K562 (cell line): ENCODE data around the gene STAB2. TPM values are rescaled to one million over a fixed set of nuclear protein-coding genes. Genes with fewer than 3 reads are reported as not detected.

ENCODE experiments used
- ATAC-seq: fragments of 200-7000 bp; cut with Tn5 transposase; 3 replicates; pipeline ENCODE4 v1.9.1; 2020; ENCODE audit warnings: moderate library complexity
- BruUV-seq: library from RNA; stranded (reverse); fragments of 400-500 nt; replicated peaks from 2 replicates; lab custom pipeline; 2021; lab: Mats Ljungman, UMichigan
- CTCF ChIA-PET: fragments of 300-600 bp; formaldehyde crosslinking; extraction: SDS; loops from one replicate; lab custom pipeline; 2021; ENCODE audit warnings: low intra/inter-chr PET ratio; lab: Yijun Ruan, JAX
- POLR2A ChIA-PET: fragments of 300-600, 350-650 bp; sonication (Branson Sonifier 250); formaldehyde crosslinking; extraction: SDS; loops from one replicate; lab custom pipeline; 2021; ENCODE audit warnings: antibody characterized with exemption, inconsistent platforms; lab: Yijun Ruan, JAX
- DNase-seq, 4 experiments: peaks; one replicate each; pipeline versions ENCODE4 v3.0.0 to v3.0.0-alpha.2; 2011 to 2018; ENCODE audit warnings: low spot score in 3 of 4, mixed read lengths in 3 of 4; ENCODE audit errors: extremely low read depth in 1 of 4
- FAIRE-seq: peaks from 2 replicates; lab custom pipeline; 2011; peaks lifted over from hg19 to GRCh38; lab: Jason Lieb, UNC
- H2AFZ ChIP-seq: 2 replicates; pipeline ENCODE4 v1.6.0; 2011; ENCODE audit warnings: low read depth, low read length, control low read depth, inconsistent platforms
- H3K27ac ChIP-seq: fragments of 200-600 bp; 3 replicates; pipeline ENCODE4 v1.8.0; 2011; ENCODE audit warnings: low read depth, mild to moderate bottlenecking, control low read depth, inconsistent platforms, low read length, moderate library complexity, mixed read lengths; ENCODE audit errors: extremely low read depth
- H3K27me3 ChIP-seq, 2 experiments: fragments of 300-600 bp in 1 of 2; 2 replicates in 1 of 2; 3 replicates in 1 of 2; pipeline versions ENCODE4 v1.6.0 to v1.8.0; 2011; ENCODE audit warnings: inconsistent platforms in 2 of 2, low read length in 2 of 2, mild to moderate bottlenecking in 1 of 2, mixed read lengths in 1 of 2, moderate library complexity in 1 of 2; ENCODE audit not compliant: control insufficient read depth in 2 of 2, insufficient read depth in 2 of 2
- H3K36me3 ChIP-seq: fragments of 300-600 bp; 3 replicates; pipeline ENCODE4 v1.8.0; 2011; ENCODE audit warnings: mild to moderate bottlenecking, low read length, inconsistent platforms; ENCODE audit not compliant: control insufficient read depth, insufficient read depth
- H3K4me1 ChIP-seq, 2 experiments: fragments of 200-600 bp in 1 of 2; replicated peaks in 1 of 2; 2 replicates in 1 of 2; 3 replicates in 1 of 2; pipeline versions ENCODE4 v1.5.1 to v1.8.0; 2011; ENCODE audit warnings: inconsistent platforms in 2 of 2, low read length in 2 of 2, mild to moderate bottlenecking in 1 of 2, mixed read lengths in 1 of 2, moderate library complexity in 1 of 2; ENCODE audit not compliant: control insufficient read depth in 2 of 2, insufficient read depth in 2 of 2
- H3K4me2 ChIP-seq: 2 replicates; pipeline ENCODE4 v1.6.1; 2011; ENCODE audit warnings: low read length, control low read depth, inconsistent platforms, mixed read lengths; ENCODE audit not compliant: insufficient read depth
- H3K4me3 ChIP-seq: fragments of 200-600 bp; sonication (generic), shearing (Covaris generic); 2 replicates; pipeline ENCODE4 v1.5.1; 2016; ENCODE audit warnings: control low read depth, inconsistent platforms
- H3K79me2 ChIP-seq: fragments of 200-600 bp; 3 replicates; pipeline ENCODE4 v1.8.0; 2011; ENCODE audit warnings: low read length, inconsistent platforms; ENCODE audit not compliant: control insufficient read depth, insufficient read depth
- H3K9ac ChIP-seq, 2 experiments: 2 replicates each; pipeline versions ENCODE4 v1.6.0 to v1.6.1; 2011; ENCODE audit warnings: low read depth in 2 of 2, low read length in 2 of 2, control low read depth in 1 of 2, inconsistent platforms in 1 of 2, mild to moderate bottlenecking in 1 of 2, mixed read lengths in 1 of 2; ENCODE audit not compliant: insufficient read depth in 1 of 2
- H3K9me1 ChIP-seq: one replicate; pipeline ENCODE4 v1.6.0; 2011; ENCODE audit warnings: inconsistent platforms, mild to moderate bottlenecking, low read length, moderate library complexity; ENCODE audit not compliant: control insufficient read depth, insufficient read depth
- H3K9me3 ChIP-seq: replicated peaks from 2 replicates; pipeline ENCODE4 v1.5.1; 2011; ENCODE audit warnings: low read depth, low read length, inconsistent platforms; ENCODE audit not compliant: control insufficient read depth, insufficient read depth
- H4K20me1 ChIP-seq: replicated peaks from 2 replicates; pipeline ENCODE4 v1.6.1; 2011; ENCODE audit warnings: low read length, inconsistent platforms, mixed read lengths; ENCODE audit not compliant: control insufficient read depth, insufficient read depth
- DEAF1 ChIP-seq: fragments of 450-650 bp; formaldehyde crosslinking; IDR thresholded peaks from 2 replicates; pipeline ENCODE4 v1.4.0; 2020; ENCODE audit warnings: mild to moderate bottlenecking, moderate library complexity
- ELF2 ChIP-seq: fragments of 250-450 bp; sonication (Bioruptor Pico); IDR thresholded peaks from 2 replicates; pipeline ENCODE4 v1.5.0; 2021; ENCODE audit warnings: mild to moderate bottlenecking
- KAT8 ChIP-seq: fragments of 450-650 bp; IDR thresholded peaks from 2 replicates; pipeline ENCODE4 v1.6.1; 2016; ENCODE audit warnings: low read depth, mild to moderate bottlenecking
- MNT ChIP-seq, 2 experiments: fragments of 450-650 bp; conservative IDR thresholded peaks; 2 replicates each; pipeline ENCODE4 v1.6.1; 2017; ENCODE audit warnings: mild to moderate bottlenecking in 2 of 2, moderate library complexity in 2 of 2
- RAD21 ChIP-seq, 2 experiments: fragments of 250-450 bp in 1 of 2; fragments of 450-650 bp in 1 of 2; sonication (Bioruptor Pico) in 1 of 2; formaldehyde crosslinking in 1 of 2; IDR thresholded peaks in 1 of 2; conservative IDR thresholded peaks in 1 of 2; 2 replicates each; pipeline versions ENCODE4 v1.4.0 to v1.8.0; 2020 to 2022; ENCODE audit warnings: mild to moderate bottlenecking in 2 of 2, moderate library complexity in 1 of 2
- REST ChIP-seq, 2 experiments: fragments of 450-650 bp; formaldehyde crosslinking in 1 of 2; IDR thresholded peaks; 2 replicates each; pipeline versions ENCODE4 v1.4.0 to v1.6.1; 2014 to 2020; ENCODE audit warnings: mild to moderate bottlenecking in 2 of 2, borderline replicate concordance in 1 of 2, low read depth in 1 of 2
- RUNX1 ChIP-seq: sonication (generic); IDR thresholded peaks from 2 replicates; pipeline ENCODE4 v1.6.1; 2016; ENCODE audit warnings: antibody characterized with exemption, low read depth
- WGBS: fragments of 100-300 bp; shearing (Covaris generic); methylation state at CpG from one replicate; pipeline ENCODE4 v1.1.6; 2016; ENCODE audit warnings: low coverage, mixed read lengths; ENCODE audit not compliant: insufficient coverage; ENCODE audit errors: missing lambda C conversion rate; 5-methylcytosine and 5-hydroxymethylcytosine counted together
- in situ Hi-C: fragments of 300-500 bp; cut with MboI; formaldehyde crosslinking; loops from 4 replicates; pipeline ENCODE4 v1.15.0; 2018; ENCODE audit warnings: inconsistent platforms, mixed read lengths
- intact Hi-C: fragments of 100-400 bp; cut with micrococcal nuclease; formaldehyde crosslinking; loops from 2 replicates; pipeline ENCODE4 v1.14.2; 2022
- polyA plus RNA-seq, 8 experiments: library from polyadenylated mRNA; depleted of rRNA in 4 of 8; stranded (reverse) in 5 of 8; unstranded in 3 of 8; fragments of >200 nt; fragmentation: Nextera tagmentation in 2 of 8; fragmentation: Illumina TruSeq in 1 of 8; extraction: Ambion mirVana in 2 of 8; extraction: Trizol in 1 of 8; gene quantifications; 2 replicates each; pipeline versions ENCODE4 v1.2.1 to v1.2.3, GENCODE V29; 2011 to 2014; ENCODE audit warnings: inconsistent platforms in 1 of 8, missing spikeins in 1 of 8
- total RNA-seq, 7 experiments: library from RNA; depleted of rRNA in 6 of 7; stranded (reverse); fragments of >200 nt in 6 of 7; fragmentation: Illumina TruSeq in 2 of 7; extraction: Trizol in 2 of 7; gene quantifications; 2 replicates each; pipeline versions ENCODE4 v1.2.1 to v1.2.3, GENCODE V29; 2011 to 2021; ENCODE audit warnings: low replicate concordance in 1 of 7

STAB2 gene
- total and polyA plus RNA-seq, 9 of the 15 experiments (the other 6 are each of a cell fraction or from before 2014, with no cell fraction given) = 0.10 TPM; not detected in 8

GRCh38 chr12:103548622-103549601 lies 38.2 kb upstream of the STAB2 start:
- DNase-seq (peak; percentile 62 to 76 (median 70)), ATAC-seq (peak; percentile 92), FAIRE-seq (peak; percentile 96)
- intact Hi-C loops = loop anchor here (1.0 to 10.0 kb wide), 4 partner anchors 52 to 1614 kb away; no protein-coding TSS in a partner anchor
- Histone ChIP-seq H3K79me2 (no peaks in the 10 kb centered on the region), H3K27ac (no peak overlapping the region), H3K36me3 (no peaks in the 10 kb centered on the region), H3K9me3 (no peaks in the 10 kb centered on the region), H3K4me1 (no peaks in the 10 kb centered on the region), H2AFZ (no peak overlapping the region), H3K9ac (no peak overlapping the region), H3K9me1 (no peaks in the 10 kb centered on the region), H3K27me3 (no peaks in the 10 kb centered on the region), H3K4me3 (no peak overlapping the region), H3K4me2 (no peak overlapping the region), H4K20me1 (no peaks in the 10 kb centered on the region)
- 1% methylated on average over 10 of the region's 10 CpGs for WGBS
- POLR2A ChIA-PET = no interaction called here
- CTCF ChIA-PET = interaction anchor here (1.1 to 1.9 kb wide), 5 partner anchors 53 to 666 kb away, joined by 3 to 10 read pairs (median 4); partner anchors contain the start of gene C12orf42
- in situ Hi-C loops = no loop called here
- BruUV-seq = no TSS peak
- TF ChIP-seq DEAF1 (CRISPR knock-in tag) (peak; percentile 88), MNT (conservative IDR thresholded peaks at IDR 0.05) (0 out of 4 replicates have a peak, but pooled peaks of 1 of the 2 experiments have one; percentile 8), KAT8 (no peak), ELF2 (no peak), RAD21 (CRISPR knock-in tag; conservative IDR thresholded peaks at IDR 0.05 in 1 of 2, IDR thresholded peaks at IDR 0.05 in 1 of 2) (peak; percentile 90 to 93), RUNX1 (no peak), REST (IDR thresholded peaks at IDR 0.05; ENCODE audit: borderline replicate concordance) (peak; percentile 64; the same call in 1 of the 2 replicates), REST (CRISPR knock-in tag; IDR thresholded peaks at IDR 0.05; ENCODE audit: low read depth) (no peak)
